Inferior parietal cortex (tissue), 1 donor: ENCODE data around the gene TST.

Experiments used
- DNase-seq: peaks from one replicate; pipeline ENCODE4 v3.0.0-alpha.2; 2016; ENCODE audit errors: extremely low spot score

TST gene

DNA sequence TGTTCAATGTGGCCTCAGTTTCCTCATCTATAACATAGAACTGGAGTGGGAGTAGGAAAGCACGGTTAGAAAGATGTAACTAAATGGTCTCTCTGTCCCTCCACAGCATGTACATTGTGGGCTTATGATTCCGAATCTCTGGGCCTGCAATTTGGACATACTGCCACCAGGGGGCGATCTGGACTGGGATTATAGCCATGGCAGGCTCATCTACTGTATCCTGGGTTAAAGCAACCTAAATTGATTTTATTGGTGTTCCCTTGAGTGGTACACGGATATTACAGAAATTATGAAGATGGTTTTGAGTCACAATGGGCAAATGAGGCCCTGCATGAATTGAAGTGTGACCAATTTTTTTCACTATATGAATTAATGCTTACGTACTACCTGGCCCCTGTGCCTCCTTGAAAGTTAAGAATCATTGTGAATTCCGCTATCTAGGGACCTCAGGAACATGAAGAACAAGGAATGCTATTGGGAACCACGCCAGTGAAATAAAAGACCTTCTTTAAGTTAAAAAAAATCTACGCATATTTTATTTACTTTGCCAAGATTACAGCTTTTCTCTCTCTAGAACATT lies 32.9 kb downstream of the TST start:
- DNase-seq = no peak

DNA sequence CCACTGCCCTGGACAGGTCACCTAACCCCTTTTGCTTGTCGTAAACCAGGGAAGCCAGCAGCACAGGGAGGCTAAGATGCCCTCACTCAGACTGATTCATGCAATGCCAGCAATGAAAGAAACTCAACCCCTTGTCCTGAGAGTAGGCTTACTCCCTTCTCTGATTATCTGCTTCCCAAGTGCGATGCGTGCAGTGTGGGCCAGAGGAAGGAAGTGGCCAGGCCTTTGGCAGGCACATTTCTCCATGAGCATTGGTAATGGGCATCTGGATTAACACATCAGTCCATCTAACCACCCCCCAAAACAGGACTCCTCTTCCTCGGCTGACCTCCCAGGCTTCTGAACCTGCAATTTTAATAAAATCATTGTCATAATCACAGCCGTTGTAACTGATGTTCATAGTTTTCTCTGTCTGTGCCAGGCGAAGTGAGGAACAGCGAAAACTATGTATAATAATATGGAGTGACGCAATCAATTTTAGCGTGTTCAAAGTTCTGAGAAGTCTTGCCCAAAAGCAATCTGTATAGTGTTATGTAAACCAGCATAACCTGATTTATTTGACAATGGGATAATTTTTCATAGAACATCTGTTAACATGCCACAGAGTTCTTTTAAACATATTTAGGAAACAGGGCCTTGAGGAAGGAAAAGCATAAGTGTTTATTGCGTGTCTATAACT lies 33.9 kb downstream of the TST start:
- DNase-seq = no peak

DNA sequence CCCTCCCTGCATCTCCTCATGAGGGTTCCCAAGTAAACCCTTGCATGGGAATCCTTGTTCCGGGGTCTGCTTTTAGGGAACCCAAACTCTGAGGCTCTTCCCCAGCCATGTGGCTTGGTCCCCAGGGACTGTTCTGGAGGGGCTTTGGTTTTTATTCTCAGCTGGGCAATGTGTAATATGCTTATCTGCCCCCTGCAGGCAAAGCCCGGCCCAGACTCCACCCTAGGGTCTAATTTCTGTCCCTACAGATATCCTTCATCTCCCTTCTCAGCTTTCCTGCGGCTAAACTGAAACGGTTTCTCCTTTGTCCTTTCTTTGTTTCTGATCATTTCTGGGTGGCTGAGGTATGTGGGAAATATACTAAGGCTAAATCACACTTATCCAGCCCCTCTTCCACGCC lies 37.1 kb downstream of the TST start:
- no peak for DNase-seq

- DNase-seq = no peak
Observed at GRCh38 chr22:36981247-36981775, 37.9 kb downstream of the TST start.

GRCh38 chr22:36979016-36979910 lies 40.0 kb downstream of the TST start:
- no peak for DNase-seq

DNA sequence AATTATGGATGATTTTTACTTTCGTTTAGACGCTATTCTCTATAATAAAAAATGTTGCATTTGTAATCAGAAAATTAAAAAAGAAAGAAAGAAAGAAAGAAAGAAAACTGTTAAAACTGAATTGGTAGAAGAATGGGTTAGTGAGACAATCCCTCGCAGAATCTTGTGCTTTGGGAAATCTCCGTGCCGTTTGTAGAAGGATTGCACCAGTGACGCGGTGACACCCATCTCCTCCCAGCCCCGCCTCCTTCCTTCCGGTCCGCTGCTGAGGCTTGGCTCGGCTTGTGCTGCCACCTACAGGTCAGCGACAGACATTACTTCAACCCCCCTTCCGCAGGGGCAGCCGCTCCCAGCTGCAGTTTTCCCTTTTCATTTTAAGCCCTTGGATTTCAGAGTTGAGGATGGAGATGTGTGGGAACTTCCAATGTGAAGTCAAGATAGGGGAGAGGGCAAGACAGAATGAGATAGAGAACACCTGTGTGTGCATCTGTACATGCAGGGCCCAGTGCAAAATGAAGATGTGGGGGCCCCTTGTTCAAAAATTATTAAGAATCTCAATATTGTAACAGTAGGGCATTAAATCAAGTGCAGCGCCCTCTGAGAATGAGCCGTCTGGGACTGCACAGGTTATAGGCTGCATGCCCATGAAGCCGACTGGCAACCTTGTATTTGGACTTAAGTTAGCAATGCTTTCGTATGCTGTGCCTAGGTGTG lies 41.1 kb downstream of the TST start:
- DNase-seq = peak; percentile 92

- DNase-seq = no peak
Observed at GRCh38 chr22:36977401-36977861, 41.8 kb downstream of the TST start.

DNA sequence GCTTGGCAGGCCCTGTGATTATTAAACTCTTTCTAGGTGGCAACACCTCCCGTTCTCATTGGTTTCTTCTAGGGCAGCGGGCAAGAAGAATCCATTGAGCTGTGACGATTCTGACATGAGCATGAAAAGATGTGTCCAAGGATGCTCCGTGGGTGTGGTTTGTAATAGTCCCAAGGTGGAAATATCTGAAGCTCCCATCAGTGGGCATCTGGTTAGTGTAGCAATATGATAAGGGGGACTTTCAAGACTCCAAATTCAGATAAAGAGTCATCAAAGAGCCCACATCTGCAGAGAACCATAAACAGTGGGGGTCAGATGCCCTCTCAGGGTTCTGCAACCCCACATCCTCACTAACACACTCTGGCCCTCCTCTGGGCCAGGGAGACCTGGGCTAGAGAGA lies 42.6 kb downstream of the TST start:
- DNase-seq = no peak

GRCh38 chr22:36971341-36972125 lies 47.7 kb downstream of the TST start:
- no peak for DNase-seq

GRCh38 chr22:36968249-36968964 lies 50.8 kb downstream of the TST start:
- DNase-seq = no peak

DNA sequence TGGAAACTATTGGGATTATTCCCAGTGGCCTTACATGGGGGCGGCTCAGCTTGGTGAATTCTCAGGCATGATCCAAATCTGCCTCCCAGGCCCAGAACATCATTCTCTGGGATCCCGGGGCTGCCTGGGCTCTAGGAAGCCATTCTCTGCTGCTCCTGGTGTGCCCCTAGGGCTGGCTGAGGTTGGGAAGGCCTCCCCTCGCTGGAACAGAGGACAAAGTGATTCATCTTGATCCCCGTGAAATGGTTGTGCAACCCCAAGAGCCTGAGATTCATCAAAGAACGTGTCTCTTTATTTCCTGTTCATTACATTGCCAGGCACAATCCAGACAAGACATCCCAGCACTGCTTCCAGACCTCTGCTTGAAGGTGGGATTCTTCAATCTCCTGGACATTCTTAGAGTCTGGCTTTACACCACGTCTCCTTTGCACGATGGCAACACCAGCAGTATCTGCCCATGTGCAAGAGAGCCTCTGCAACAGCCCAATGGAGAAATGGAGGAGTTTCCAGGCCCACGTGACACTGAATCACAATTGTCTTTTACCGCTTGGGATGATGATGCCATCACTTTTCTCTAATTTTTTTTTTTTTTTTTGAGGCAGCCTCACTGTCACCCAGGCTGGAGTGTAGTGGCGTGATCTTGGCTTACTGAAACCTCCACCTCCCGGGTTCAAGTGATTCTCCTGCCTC lies 52.3 kb downstream of the TST start:
- no peak for DNase-seq

- DNase-seq = no peak
Observed at GRCh38 chr22:36965696-36966095, 53.6 kb downstream of the TST start.

- DNase-seq = no peak
Observed at GRCh38 chr22:36964106-36964505, 55.1 kb downstream of the TST start.

DNA sequence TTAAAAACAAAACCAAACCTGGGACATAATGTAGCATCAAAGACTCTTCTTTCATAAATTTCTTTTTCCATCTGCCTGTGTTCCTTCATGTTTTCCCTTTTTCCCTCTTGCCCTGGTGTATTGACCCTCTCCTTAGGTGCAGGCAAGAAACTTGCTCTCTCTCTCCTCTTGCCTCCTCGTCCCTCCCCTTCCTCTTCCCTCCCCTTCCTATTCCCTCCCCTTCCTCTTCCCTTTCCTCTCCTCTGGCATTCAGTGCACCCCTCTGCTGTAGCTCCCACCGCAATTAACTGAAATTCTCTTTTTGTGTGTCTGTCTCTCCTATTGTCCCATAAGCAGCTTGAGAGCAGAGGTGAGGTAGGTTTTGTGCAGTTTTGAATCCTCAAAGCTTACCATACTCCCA lies 55.9 kb downstream of the TST start:
- no peak for DNase-seq

DNA sequence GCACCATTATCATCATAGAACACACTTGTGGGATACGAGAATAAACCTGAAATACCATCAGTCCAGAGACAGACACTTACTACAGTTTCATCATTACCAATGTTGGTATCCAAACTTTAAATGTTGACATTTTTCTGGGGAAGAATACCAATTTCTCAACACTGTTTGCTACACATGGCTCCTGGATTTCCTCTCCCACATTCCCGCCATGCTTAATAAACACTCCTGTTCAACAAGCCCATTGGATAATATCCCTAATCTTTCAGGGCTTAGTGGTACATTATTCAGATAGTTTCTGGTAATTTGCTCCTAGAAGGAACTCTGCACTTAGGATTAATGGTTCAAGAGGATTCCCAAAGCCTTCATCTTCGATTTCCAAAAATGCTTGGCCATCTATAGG lies 57.6 kb downstream of the TST start:
- no peak for DNase-seq
